NCI-H1417 treated with DMSO at 0.1 percent for 48 hours (cell line): ENCODE measurements around the gene KCNJ15.
"Not testable (repeated sequence)": the region's sequence is repeated elsewhere in the genome, so short reads cannot be mapped to it uniquely, and the experiment has no call there.

ENCODE experiments used
- DNase-seq: peaks from one replicate; lab custom pipeline; 2025; lab: John Stamatoyannopoulos, UW

KCNJ15 gene

DNA sequence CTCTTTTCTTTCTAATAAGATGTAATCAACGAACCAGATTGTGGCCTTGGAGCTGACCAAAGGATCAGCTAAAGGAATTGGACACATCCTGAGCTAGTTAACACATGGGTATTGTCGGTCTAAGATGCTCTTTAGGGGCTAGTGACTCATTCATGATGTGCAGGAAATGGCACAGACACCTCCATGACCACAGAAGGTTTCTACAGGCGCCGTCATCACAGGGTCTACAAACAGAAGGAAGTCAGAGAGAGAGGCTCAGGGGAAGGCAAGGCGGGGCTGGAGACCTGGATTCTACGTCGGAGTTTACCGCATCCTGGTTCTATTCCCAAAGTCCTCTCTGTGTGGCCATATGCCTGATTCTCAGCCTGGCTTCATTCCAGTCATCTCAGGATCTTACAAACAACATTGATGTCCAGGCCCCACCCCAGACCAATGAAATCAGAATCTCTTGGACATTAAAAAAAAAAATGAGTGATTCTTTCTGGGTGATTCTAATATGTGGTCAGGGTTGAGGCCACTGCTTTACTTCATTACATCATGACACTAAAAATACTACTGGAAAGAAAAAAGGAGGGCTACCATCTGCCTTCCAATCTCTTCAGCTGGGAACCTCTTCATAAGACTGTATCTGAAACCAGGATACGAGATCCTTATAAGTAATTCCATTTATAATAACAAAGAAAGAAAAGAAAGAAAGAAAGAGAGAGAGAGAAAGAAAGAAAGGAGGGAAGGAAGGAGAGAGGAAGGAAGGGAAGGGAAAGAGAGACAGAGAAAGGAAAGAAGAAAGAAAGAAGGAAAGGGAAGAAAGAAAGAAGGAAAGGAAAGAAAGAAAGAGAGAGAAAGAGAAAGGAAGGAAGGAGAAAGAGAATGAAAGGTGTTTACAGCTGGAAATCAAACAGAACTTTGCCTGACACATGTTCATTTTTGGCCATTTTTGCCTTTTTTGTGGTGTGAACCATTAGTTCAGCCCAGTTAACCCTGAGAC, 11.6 kb upstream of the KCNJ15 start:
- DNase-seq, result no peak

GRCh38 chr21:38246511-38246910, 10.3 kb upstream of the KCNJ15 start:
- DNase-seq, result no peak

GRCh38 chr21:38247054-38247453, 9.7 kb upstream of the KCNJ15 start:
- not testable (repeated sequence) for DNase-seq

- DNase-seq, result no peak
These were observed 8.9 kb upstream of the KCNJ15 start for GRCh38 chr21:38247738-38248510.

GRCh38 chr21:38249256-38249655, 7.5 kb upstream of the KCNJ15 start:
- no peak for DNase-seq

GRCh38 chr21:38249696-38250278, 7.0 kb upstream of the KCNJ15 start:
- no peak for DNase-seq

- DNase-seq, result no peak
These were observed 5.8 kb upstream of the KCNJ15 start for GRCh38 chr21:38250991-38251418.

DNA sequence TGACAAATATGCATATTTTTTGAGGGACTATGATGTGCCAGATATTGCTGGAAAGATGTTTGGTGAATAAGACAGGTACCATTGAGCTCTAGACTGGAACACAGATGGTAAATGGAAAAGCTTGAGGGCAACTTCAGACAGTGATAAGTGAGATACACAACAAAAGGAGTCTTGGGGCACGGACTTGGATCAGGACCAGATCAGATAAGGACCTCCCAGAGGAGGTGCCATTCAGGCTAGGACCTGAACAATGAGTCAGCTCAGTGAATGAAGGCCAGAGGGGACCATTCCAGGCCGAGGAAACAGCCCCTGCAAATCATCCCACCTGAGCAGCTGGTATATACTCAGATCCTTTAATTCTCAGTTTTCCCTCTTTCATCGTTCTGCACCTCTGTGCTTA, 1.8 kb upstream of the KCNJ15 start:
- DNase-seq, result no peak

- DNase-seq, result no peak
These were observed 1.1 kb upstream of the KCNJ15 start for GRCh38 chr21:38255571-38256117.

DNA sequence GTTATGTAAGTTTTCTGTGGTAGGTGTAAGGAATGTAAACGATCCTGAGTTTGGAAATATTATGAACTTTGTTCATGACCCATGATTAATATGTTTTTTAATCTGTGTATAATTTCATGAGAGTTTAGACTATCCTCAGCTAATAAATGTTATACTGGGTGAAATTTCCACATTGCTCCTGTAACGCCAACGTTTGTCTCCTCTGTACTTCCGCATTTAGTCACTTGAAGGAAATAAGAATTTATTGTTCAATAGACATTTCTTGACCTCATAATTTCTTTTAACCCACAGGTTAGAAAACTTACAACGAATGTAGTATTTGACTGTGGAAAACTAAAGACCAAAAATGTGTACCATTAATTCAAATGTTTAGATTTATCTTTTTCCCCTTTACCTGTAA, 876 bp downstream of the KCNJ15 start:
- no peak for DNase-seq

DNA sequence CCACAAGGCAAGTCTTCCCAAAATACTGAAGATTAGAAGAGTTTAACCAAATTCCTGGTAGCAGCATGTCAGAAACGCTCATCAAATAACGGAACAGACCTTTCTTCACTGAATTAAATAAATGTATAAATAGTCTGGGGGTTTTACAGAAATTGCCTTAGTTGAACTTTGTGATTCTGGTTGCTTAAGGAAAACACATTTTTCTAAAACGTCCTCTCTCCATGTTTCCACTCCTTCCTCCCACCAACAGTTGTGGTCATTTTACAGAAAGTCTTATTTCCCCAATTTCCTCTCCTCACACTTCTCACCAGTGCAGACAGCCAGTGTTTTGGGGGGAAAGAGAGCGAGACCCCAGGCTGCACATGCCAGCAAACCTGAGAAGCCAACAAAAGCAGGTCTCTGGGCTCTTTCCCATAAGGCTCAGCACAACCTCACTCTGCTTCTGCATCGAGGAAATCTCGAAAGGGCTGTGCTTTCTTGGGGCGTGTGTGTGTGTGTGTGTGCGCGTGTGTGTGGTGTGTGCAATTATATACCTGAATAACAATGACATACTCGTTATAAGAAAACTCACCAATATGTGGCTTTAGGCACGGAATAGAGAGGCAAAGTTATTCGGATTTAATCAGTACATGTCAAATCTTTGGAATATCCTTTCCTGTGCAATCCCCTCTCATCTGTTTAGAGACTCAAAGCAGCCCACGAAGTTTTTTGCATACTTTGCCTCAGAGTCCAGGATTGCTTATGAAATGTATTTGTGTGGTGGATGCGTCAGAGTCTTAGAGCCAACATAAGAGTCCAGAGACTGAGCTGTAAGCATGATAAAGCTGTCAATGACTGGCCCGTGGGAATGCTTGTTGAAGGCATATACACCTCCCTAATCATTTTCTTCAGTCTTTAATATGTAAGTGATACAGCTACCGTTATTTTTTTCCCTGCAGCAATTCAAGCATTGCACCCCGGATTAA, 2.0 kb downstream of the KCNJ15 start:
- DNase-seq, result no peak

GRCh38 chr21:38259665-38260064, 2.9 kb downstream of the KCNJ15 start:
- DNase-seq, result no peak

DNA sequence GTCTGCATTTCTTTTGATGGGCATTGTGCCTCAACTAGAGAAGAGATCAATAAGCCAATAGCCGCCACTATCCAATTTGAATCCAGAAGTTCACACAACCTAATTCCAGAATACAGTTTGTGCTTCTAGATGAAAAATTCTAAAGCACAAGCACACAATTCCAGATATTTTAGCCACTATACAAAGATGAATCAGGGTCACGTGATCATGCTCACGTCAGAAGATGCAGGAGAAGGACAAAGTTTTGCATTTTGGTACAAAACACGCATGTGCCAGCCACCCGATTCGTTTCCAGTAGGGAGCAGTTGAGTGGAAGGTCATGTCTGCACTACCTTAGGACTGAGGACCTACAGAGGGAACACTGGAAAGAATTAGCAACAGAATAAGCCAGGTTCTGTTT, 3.6 kb downstream of the KCNJ15 start:
- DNase-seq, result no peak

GRCh38 chr21:38261851-38262250, 5.1 kb downstream of the KCNJ15 start:
- DNase-seq, result no peak

DNA sequence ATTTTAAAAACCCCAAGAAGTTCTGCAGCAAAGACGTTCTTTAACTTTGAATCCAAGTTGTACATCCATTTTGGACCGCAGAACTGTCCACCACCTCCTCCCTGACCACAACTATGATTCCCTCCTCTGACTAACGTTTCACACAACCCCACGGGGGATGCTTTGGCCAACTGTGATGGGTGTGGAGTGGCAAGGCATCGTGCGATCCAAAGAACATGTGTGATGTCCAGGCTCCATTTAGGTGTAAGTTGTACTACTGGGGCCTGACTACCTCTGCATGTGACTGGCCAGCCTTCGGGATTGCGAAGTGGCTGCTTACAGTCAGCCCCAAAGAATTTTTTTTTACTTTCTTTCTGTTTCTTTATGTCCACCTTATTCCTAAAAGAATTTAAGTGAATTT, 6.7 kb downstream of the KCNJ15 start:
- DNase-seq, result no peak

DNA sequence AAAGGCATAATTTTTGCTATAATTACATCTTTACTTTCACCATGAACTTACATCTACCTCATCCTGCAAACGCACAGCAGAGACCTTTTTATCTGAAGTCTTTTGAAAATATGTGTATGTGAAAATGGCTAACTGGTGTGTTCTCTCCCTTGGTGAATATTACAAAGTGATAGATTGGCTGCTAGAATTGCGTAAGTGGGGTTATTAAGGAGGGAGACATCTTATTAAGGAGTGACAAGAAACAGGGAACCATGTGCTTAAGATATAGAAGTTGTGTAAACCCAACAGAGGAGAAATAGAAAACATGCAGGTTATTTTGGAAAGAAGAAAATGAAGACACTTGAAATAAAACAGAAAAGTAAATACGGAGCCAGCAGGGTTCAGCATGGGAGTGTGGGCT, 7.8 kb downstream of the KCNJ15 start:
- no peak for DNase-seq

GRCh38 chr21:38265166-38265565, 8.4 kb downstream of the KCNJ15 start:
- DNase-seq, result no peak

GRCh38 chr21:38266732-38267131, 9.9 kb downstream of the KCNJ15 start:
- no peak for DNase-seq

DNA sequence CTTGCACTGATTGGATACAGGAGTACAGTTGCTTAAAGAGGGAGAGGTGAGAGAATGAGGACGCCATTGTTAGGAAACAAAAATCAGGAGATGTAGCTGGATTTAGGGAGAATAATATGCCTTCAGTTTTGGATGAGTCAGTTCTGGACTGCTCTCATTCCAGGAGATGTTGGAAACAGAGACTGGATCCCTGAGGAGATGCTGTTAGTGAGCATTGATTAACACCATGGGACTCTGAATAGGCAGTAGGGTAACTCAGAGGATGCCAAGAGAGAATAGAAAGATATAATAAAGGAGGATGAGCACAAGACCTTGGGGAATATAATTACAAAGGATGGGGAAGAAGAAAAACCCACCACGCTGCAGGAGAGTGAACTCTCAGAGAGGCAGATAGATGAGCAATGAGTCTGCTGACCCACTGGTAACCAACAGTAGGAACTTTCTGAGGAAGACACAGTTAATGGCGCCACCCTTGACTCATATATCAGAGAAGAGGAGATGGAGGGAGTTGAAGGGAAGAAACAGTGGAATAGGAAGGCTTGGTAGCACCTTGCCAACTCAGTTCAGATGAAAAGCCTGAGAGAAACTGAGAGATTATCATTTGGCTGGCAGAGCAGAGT, 10.5 kb downstream of the KCNJ15 start:
- no peak for DNase-seq

DNA sequence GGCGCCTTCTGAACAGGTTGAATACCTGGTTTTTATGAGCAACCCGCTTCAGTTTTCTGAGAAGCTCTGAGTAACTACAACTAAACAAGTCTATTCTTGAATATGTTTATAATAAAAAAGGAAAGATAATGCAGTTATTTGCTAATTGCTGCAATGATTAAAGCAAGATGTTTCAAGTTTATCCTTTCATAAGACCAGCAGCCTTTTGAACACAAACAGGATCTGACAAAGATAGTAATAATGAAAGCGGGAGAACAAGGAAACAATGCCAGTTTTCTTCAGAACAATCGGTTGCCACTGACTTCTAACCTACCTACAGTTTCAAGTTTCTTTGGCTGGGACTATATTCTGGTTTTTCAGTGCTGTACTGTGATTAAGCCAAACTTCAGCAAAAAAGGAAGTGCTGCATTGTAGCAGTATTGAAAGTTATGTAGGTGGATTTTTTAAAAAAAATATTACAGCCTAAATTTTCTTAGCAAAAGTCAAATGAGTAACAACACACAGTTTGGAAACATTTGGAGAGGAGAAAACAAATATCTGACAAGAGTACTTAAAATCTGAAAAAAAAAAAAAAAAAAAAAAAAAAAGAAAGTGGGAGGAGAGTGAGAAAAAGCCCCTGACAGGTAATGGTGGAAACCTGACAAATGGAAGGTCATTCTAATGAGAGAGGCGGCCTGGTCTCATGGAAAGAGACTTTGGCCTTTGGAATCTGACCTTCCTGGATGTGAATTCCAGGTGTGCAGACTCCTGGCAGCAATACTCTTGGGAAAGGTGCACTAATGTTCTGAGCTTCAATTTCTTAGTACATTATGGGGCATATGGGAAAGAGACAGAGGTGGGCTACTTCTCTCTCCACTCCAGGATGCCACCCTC, 11.4 kb downstream of the KCNJ15 start:
- no peak for DNase-seq
